ENCODE measurements around the gene GLYATL2. TPM values are rescaled to one million over a fixed set of nuclear protein-coding genes. Genes with fewer than 3 reads are reported as not detected.

GLYATL2 gene
- total and polyA plus RNA-seq, 7 donors: not detected

GRCh38 chr11:58801302-58801701 is 43.2 kb downstream of the GLYATL2 start:
- Histone ChIP-seq H3K27me3 (ENCODE audit: insufficient read depth in 3 of 3, low read length in 2 of 3) (no peaks in the 10 kb centered on the region), H3K27ac (no peak overlapping the region), H3K36me3 (ENCODE audit: insufficient read depth in 1 of 2, low read depth in 1 of 2) (no peaks in the 10 kb centered on the region), H3K9me3 (no peaks in the 10 kb centered on the region), H3K4me3 (no peak overlapping the region), H3K4me1 (no peaks in the 10 kb centered on the region)
- 78 to 83% (median 81%) methylated on average over 2 of the region's 2 CpGs for WGBS, 3 donors
- no peak for TF ChIP-seq CTCF (IDR thresholded peaks at IDR 0.05)
- no peak for DNase-seq
- intact Hi-C loops (cut with DNase I): no loop called here
- ATAC-seq: no peak

- WGBS, 3 donors: 9 to 12% (median 10%) methylated on average over 6 of the region's 6 CpGs
- no peaks in the 10 kb centered on the region for H3K27me3 ChIP-seq (ENCODE audit: insufficient read depth in 3 of 3, low read length in 2 of 3)
Measured at GRCh38 chr11:58796333-58796732, 48.2 kb downstream of the GLYATL2 start.

GRCh38 chr11:58788355-58789023 is 56.0 kb downstream of the GLYATL2 start:
- Histone ChIP-seq H3K4me1 (no peaks in the 10 kb centered on the region), H3K9me3 (no peaks in the 10 kb centered on the region), H3K36me3 (ENCODE audit: insufficient read depth in 1 of 2, low read depth in 1 of 2) (no peaks in the 10 kb centered on the region), H3K4me3 (no peak overlapping the region), H3K27ac (no peak overlapping the region), H3K27me3 (ENCODE audit: insufficient read depth in 3 of 3, low read length in 2 of 3) (no peaks in the 10 kb centered on the region)
- intact Hi-C loops (cut with DNase I): no loop called here
- DNase-seq: no peak
- 49 to 54% (median 54%) methylated on average over 4 of the region's 4 CpGs for WGBS, 3 donors
- peak; percentile 33 for TF ChIP-seq CTCF (IDR thresholded peaks at IDR 0.05)
- peak in 1 of 4 donors; percentile 41 for ATAC-seq

More at GRCh38 chr11:58796333-58796732, 48.2 kb downstream of the GLYATL2 start:
- H3K36me3 ChIP-seq (ENCODE audit: insufficient read depth in 1 of 2, low read depth in 1 of 2): no peaks in the 10 kb centered on the region
- H3K9me3 ChIP-seq: no peaks in the 10 kb centered on the region
- no peaks in the 10 kb centered on the region for H3K4me1 ChIP-seq
- TF ChIP-seq CTCF (IDR thresholded peaks at IDR 0.05): no peak
- no peak overlapping the region for H3K27ac ChIP-seq
- intact Hi-C loops (cut with DNase I): no loop called here
- no peak overlapping the region for H3K4me3 ChIP-seq
- ATAC-seq (no peak), DNase-seq (no peak)

- ATAC-seq (no peak), DNase-seq (no peak)
- Histone ChIP-seq H3K36me3 (ENCODE audit: insufficient read depth in 1 of 2, low read depth in 1 of 2) (no peaks in the 10 kb centered on the region), H3K4me1 (no peaks in the 10 kb centered on the region), H3K27me3 (ENCODE audit: insufficient read depth in 3 of 3, low read length in 2 of 3) (no peaks in the 10 kb centered on the region), H3K9me3 (no peaks in the 10 kb centered on the region), H3K27ac (no peak overlapping the region), H3K4me3 (no peak overlapping the region)
- no peak for TF ChIP-seq CTCF (IDR thresholded peaks at IDR 0.05)
- intact Hi-C loops (cut with DNase I): no loop called here
Measured at GRCh38 chr11:58787903-58788302, 56.6 kb downstream of the GLYATL2 start.

GRCh38 chr11:58786693-58787092 is 57.8 kb downstream of the GLYATL2 start:
- intact Hi-C loops (cut with DNase I): no loop called here
- Histone ChIP-seq H3K9me3 (no peaks in the 10 kb centered on the region), H3K4me1 (no peaks in the 10 kb centered on the region), H3K27me3 (ENCODE audit: insufficient read depth in 3 of 3, low read length in 2 of 3) (no peaks in the 10 kb centered on the region), H3K36me3 (ENCODE audit: insufficient read depth in 1 of 2, low read depth in 1 of 2) (no peaks in the 10 kb centered on the region), H3K4me3 (no peak overlapping the region), H3K27ac (no peak overlapping the region)
- WGBS, 3 donors: 80 to 89% (median 87%) methylated on average over 3 of the region's 3 CpGs
- DNase-seq: no peak
- no peak for ATAC-seq
- no peak for TF ChIP-seq CTCF (IDR thresholded peaks at IDR 0.05)

Data from psoas muscle (tissue), 8 donors.